ENCODE data around the gene PTPRM. TPM values are rescaled to one million over a fixed set of nuclear protein-coding genes. Genes with fewer than 3 reads are reported as not detected.

The PTPRM gene
- total RNA-seq, 1 donor from 2014 or later, result 1.00 TPM

- POLR2A ChIA-PET, result no interaction called here
- Mint-ChIP-seq H3K27me3 (peaks cover 7% of the 10 kb centered on the region), H3K4me3 (no peak overlapping the region), H3K4me1 (no peaks in the 10 kb centered on the region), H3K36me3 (ENCODE audit: low read depth) (no peaks in the 10 kb centered on the region), H3K27ac (no peak overlapping the region), H3K9me3 (peaks cover 11% of the 10 kb centered on the region)
- no peak for ATAC-seq (ENCODE audit: low read depth)
- DNase-seq, result no peak
- intact Hi-C loops (cut with micrococcal nuclease), result no loop called here
- TF ChIP-seq, protein P1, sequence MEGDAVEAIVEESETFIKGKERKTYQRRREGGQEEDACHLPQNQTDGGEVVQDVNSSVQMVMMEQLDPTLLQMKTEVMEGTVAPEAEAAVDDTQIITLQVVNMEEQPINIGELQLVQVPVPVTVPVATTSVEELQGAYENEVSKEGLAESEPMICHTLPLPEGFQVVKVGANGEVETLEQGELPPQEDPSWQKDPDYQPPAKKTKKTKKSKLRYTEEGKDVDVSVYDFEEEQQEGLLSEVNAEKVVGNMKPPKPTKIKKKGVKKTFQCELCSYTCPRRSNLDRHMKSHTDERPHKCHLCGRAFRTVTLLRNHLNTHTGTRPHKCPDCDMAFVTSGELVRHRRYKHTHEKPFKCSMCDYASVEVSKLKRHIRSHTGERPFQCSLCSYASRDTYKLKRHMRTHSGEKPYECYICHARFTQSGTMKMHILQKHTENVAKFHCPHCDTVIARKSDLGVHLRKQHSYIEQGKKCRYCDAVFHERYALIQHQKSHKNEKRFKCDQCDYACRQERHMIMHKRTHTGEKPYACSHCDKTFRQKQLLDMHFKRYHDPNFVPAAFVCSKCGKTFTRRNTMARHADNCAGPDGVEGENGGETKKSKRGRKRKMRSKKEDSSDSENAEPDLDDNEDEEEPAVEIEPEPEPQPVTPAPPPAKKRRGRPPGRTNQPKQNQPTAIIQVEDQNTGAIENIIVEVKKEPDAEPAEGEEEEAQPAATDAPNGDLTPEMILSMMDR (IDR thresholded peaks at IDR 0.05), result no peak
- CTCF ChIA-PET, result no interaction called here
These were observed 845.0 kb downstream of the PTPRM start for GRCh38 chr18:8412117-8412516.

DNA sequence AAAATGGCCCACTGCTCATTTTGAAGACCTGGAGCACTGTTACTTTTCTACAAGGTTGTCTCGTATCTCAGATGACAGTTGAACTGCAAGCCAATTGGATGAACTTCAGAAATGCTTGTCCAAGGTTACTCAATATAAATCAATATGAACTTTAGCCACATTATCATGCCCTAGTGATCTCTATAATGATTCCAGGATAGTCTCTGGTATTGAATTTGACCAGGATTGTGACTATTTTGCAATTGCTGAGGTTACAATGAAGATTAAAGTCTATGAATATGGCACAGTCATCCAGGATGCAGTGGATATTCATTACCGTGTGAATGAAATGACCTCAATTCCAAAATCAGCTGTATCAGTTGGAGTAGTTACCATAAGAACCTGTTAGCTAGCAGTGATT is 846.1 kb downstream of the PTPRM start:
- DNase-seq (no peak), ATAC-seq (ENCODE audit: low read depth) (no peak)
- no peaks in the 10 kb centered on the region for H3K4me1 Mint-ChIP-seq
- ChIA-PET POLR2A (no interaction called here), CTCF (no interaction called here)
- TF ChIP-seq, protein P1 (IDR thresholded peaks at IDR 0.05), result no peak
- H3K9me3 Mint-ChIP-seq, result peaks cover 11% of the 10 kb centered on the region
- H3K27ac Mint-ChIP-seq, result no peak overlapping the region
- no peak overlapping the region for H3K4me3 Mint-ChIP-seq
- H3K36me3 Mint-ChIP-seq (ENCODE audit: low read depth), result no peaks in the 10 kb centered on the region
- intact Hi-C loops (cut with micrococcal nuclease), result no loop called here
- peaks cover 7% of the 10 kb centered on the region for H3K27me3 Mint-ChIP-seq

DNA sequence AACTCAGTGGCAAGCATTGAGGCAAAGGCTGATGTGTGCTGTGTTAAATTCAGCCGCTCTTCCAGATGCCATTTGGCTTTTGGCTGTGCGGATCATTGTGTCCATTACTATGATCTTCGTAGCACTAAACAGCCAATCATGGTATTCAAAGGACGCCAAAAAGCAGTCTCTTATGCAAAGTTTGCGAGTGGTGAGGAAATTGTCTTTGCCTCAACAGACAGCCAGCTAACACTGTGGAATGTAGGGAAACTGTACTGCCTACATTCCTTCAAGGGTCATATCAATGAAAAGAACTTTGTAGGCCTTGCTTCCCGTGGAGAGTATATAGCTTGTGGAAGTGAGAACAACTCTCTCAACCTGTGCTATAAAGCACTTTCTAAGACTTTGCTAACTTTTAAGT is 846.6 kb downstream of the PTPRM start:
- Mint-ChIP-seq H3K9me3 (peaks cover 11% of the 10 kb centered on the region), H3K4me3 (no peak overlapping the region), H3K27me3 (peaks cover 7% of the 10 kb centered on the region), H3K4me1 (no peaks in the 10 kb centered on the region), H3K27ac (no peak overlapping the region), H3K36me3 (ENCODE audit: low read depth) (no peaks in the 10 kb centered on the region)
- CTCF ChIA-PET, result no interaction called here
- DNase-seq (no peak), ATAC-seq (ENCODE audit: low read depth) (no peak)
- POLR2A ChIA-PET, result no interaction called here
- intact Hi-C loops (cut with micrococcal nuclease), result no loop called here
- TF ChIP-seq, protein P1 (IDR thresholded peaks at IDR 0.05), result no peak

DNA sequence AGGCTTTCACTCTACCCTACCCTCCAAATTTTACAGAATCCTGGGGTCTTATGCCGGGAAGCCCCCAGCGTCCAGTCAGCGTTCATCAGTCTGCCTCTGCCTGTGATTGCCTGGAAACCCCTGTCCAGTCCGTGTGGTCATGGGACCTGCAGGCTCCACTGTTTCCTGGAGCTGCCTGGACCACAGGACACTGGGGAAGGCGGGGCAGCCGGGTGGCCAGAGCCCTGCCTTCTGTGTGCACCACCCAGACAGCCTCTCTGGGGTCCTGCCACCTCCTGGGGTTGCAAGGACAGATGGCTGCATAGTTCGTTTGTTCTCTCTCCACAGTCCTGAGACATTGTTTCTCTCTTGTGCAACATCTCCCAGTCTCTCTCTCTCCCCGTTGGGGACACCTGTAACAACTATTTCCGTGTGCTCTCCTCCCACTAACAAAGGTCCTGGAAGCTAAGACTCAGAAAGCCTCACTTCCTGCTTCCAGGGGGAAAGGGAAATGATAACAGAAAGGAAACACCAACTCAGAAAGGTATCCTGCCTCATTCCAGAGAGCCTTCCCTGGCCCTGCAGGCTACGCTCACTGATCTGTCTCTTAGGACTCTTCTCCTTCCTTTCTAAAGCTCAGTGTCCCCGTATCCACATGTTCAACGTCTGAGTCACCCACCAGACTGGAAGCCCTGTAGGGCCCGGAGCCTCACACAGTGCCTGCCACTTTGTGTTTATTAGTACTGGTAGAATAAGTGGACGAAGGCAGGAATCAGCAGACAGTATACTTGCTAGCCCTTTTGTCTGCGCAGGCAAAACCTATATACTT is 849.3 kb downstream of the PTPRM start:
- no peak overlapping the region for H3K4me3 Mint-ChIP-seq
- no peak overlapping the region for H3K27ac Mint-ChIP-seq
- CTCF ChIA-PET, result no interaction called here
- H3K36me3 Mint-ChIP-seq (ENCODE audit: low read depth), result no peaks in the 10 kb centered on the region
- peaks cover 4% of the 10 kb centered on the region for H3K9me3 Mint-ChIP-seq
- peaks cover 6% of the 10 kb centered on the region for H3K27me3 Mint-ChIP-seq
- TF ChIP-seq, protein P1 (IDR thresholded peaks at IDR 0.05), result no peak
- intact Hi-C loops (cut with micrococcal nuclease), result no loop called here
- no peaks in the 10 kb centered on the region for H3K4me1 Mint-ChIP-seq
- DNase-seq, result no peak
- POLR2A ChIA-PET, result no interaction called here
- no peak for ATAC-seq (ENCODE audit: low read depth)

GRCh38 chr18:8422391-8422790 is 855.3 kb downstream of the PTPRM start:
- no peaks in the 10 kb centered on the region for H3K27me3 Mint-ChIP-seq
- ChIA-PET POLR2A (no interaction called here), CTCF (no interaction called here)
- no peaks in the 10 kb centered on the region for H3K4me1 Mint-ChIP-seq
- intact Hi-C loops (cut with micrococcal nuclease), result no loop called here
- H3K36me3 Mint-ChIP-seq (ENCODE audit: low read depth), result no peaks in the 10 kb centered on the region
- TF ChIP-seq, protein P1 (IDR thresholded peaks at IDR 0.05), result no peak
- no peak overlapping the region for H3K27ac Mint-ChIP-seq
- H3K9me3 Mint-ChIP-seq, result peaks cover 3% of the 10 kb centered on the region
- H3K4me3 Mint-ChIP-seq, result no peak overlapping the region
- no peak for ATAC-seq (ENCODE audit: low read depth)
- no peak for DNase-seq

Data from activated B cell treated with CpG ODN at 0.5 μM for 24 hours (primary cell).